AG20443 (cell line): Measurements from ENCODE around the gene BPIFB6.

Experiments used
- DNase-seq: peaks from one replicate; pipeline ENCODE4 v3.0.0; 2012; ENCODE audit warnings: low spot score, mixed read lengths

The BPIFB6 gene

DNA sequence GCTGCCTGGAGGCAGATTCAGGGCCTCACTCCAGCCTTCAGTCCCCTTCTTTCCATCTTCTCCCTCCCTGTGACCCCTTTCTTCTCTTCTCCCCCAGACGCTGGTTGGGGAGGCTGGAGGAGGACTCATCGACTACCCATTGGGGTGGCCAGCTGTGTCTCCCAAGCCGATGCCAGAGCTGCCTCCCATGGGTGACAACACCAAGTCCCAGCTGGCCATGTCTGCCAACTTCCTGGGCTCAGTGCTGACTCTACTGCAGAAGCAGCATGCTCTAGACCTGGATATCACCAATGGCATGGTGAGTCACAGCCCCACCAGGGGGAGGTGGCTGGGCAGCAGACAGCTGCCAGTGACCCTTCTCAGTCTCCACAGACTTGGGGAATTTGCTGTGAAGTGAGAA, 60.9 kb downstream of the BPIFB6 start:
- DNase-seq, result no peak

- no peak for DNase-seq
Observed at GRCh38 chr20:33093074-33093473, 61.6 kb downstream of the BPIFB6 start.

DNA sequence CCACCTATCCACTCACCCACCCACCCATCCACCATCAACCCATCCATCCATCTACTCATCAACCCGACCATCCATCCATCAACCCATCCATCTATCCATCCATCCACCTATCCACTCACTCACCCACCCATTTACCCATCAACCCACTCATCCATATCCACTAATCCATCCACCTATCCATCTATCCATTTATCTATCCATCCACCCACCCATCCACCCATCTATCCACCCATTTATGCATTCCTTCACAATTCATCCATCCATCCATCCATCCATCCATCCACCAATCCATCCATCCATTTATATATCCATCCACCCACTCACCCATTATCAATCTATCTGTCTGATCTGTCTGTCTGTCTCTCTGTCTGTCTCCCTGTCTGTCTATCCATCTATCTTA, 62.1 kb downstream of the BPIFB6 start:
- DNase-seq, result no peak
